Fibroblast of lung (primary cell): ENCODE measurements around the gene NFKBIB. TPM values are rescaled to one million over a fixed set of nuclear protein-coding genes. Genes with fewer than 3 reads are reported as not detected.

Experiments used
- DNase-seq, 2 donors: peaks; one replicate each; pipeline versions ENCODE4 v3.0.0 to v3.0.0-alpha.2; 2010; ENCODE audit warnings: low read depth in 2 of 2
- H2AFZ ChIP-seq: 2 replicates; pipeline ENCODE4 v1.5.1; 2012; ENCODE audit warnings: low read length, control low read depth, inconsistent platforms
- H3K27ac ChIP-seq: 2 replicates; pipeline ENCODE4 v1.5.1; 2011; ENCODE audit warnings: low read length, control low read depth; ENCODE audit not compliant: insufficient read depth
- H3K27me3 ChIP-seq: 2 replicates; pipeline ENCODE4 v1.5.1; 2011; ENCODE audit warnings: mild to moderate bottlenecking, low read length; ENCODE audit not compliant: control insufficient read depth, insufficient read depth
- H3K36me3 ChIP-seq: 2 replicates; pipeline ENCODE4 v1.5.1; 2011; ENCODE audit warnings: low read length; ENCODE audit not compliant: control insufficient read depth, insufficient read depth
- H3K4me1 ChIP-seq: 2 replicates; pipeline ENCODE4 v1.5.1; 2011; ENCODE audit warnings: low read length; ENCODE audit not compliant: control insufficient read depth, insufficient read depth; ENCODE audit errors: extremely low read depth
- H3K4me2 ChIP-seq: 2 replicates; pipeline ENCODE4 v1.5.1; 2011; ENCODE audit warnings: low read length, control low read depth; ENCODE audit not compliant: insufficient read depth; ENCODE audit errors: extremely low read depth
- H3K4me3 ChIP-seq, 4 experiments: fragments of 200-600 bp in 1 of 4; sonication (generic) in 1 of 4; replicated peaks in 1 of 4; 2 replicates each; pipeline ENCODE4 v1.5.1; 2011 to 2016; ENCODE audit warnings: low read length in 4 of 4, low read depth in 3 of 4, mild to moderate bottlenecking in 3 of 4, control low read depth in 2 of 4, inconsistent platforms in 1 of 4, mixed read lengths in 1 of 4; ENCODE audit not compliant: insufficient read depth in 1 of 4; ENCODE audit errors: control extremely low read depth in 1 of 4
- H3K79me2 ChIP-seq: 2 replicates; pipeline ENCODE4 v1.5.1; 2012; ENCODE audit warnings: mild to moderate bottlenecking, low read length, inconsistent platforms; ENCODE audit not compliant: control insufficient read depth, insufficient read depth
- H3K9ac ChIP-seq: 2 replicates; pipeline ENCODE4 v1.5.1; 2011; ENCODE audit warnings: mild to moderate bottlenecking, low read length, control low read depth; ENCODE audit not compliant: insufficient read depth
- H3K9me3 ChIP-seq: 2 replicates; pipeline ENCODE4 v1.5.1; 2012; ENCODE audit warnings: low read depth, low read length; ENCODE audit not compliant: control insufficient read depth, insufficient read depth
- H4K20me1 ChIP-seq: 2 replicates; pipeline ENCODE4 v1.5.1; 2011; ENCODE audit warnings: low read length; ENCODE audit not compliant: control insufficient read depth, insufficient read depth; ENCODE audit errors: extremely low read depth
- EZH2 ChIP-seq: IDR thresholded peaks from 2 replicates; pipeline ENCODE4 v1.5.1; 2012; ENCODE audit warnings: low read length, control low read depth, mild to moderate bottlenecking; ENCODE audit errors: missing control alignments
- polyA plus RNA-seq, 2 donors: library from polyadenylated mRNA; depleted of rRNA in 1 of 2; stranded (reverse) in 1 of 2; unstranded in 1 of 2; fragments of >200 nt; gene quantifications; 2 replicates each; pipeline ENCODE4 v1.2.1, GENCODE V29; 2011 to 2012; ENCODE audit warnings: missing spikeins in 1 of 2
- total RNA-seq: library from RNA; depleted of rRNA; stranded (reverse); fragments of >200 nt; gene quantifications from 2 replicates; pipeline ENCODE4 v1.2.1, GENCODE V29; 2014
- TF ChIP-seq, protein P1 (sequence below), 2 donors: IDR thresholded peaks in 1 of 2; conservative IDR thresholded peaks in 1 of 2; 1 replicate in 1 of 2; 2 replicates in 1 of 2; pipeline ENCODE4 v1.5.1; 2011 to 2012; ENCODE audit warnings: low read length in 2 of 2, control low read depth in 1 of 2, inconsistent platforms in 1 of 2, low read depth in 1 of 2, mild to moderate bottlenecking in 1 of 2

The NFKBIB gene
- total and polyA plus RNA-seq, 2 donors (not counting 1 experiment from before 2014, with no cell fraction given): 8.3 to 10.9 TPM

DNA sequence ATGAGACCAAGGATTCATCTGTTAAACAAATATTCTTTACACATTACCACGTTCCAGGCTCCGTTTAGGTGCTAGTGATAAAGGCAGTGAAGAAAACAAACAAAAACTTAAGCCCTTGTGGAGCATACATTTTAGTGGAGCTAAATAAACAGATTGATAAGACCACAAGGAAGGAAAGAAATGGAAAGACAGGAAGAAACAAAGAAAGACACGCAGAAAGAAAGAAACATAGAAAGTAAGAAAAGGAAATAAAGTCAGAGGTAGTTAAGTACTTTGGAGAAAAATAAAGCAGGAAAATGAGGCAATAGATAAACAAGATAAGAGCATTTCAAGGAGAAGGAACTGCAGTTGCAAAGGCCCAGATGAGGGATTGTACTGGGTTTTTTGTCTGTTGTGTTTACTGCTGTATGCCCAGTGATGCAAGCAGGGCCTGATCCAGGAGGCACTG is 998 bp downstream of the NFKBIB start:
- Histone ChIP-seq H3K9me3 (no peaks in the 10 kb centered on the region), H2AFZ (no peak overlapping the region), H3K27ac (no peak overlapping the region), H3K79me2 (peaks cover 5% of the 10 kb centered on the region), H3K4me1 (no peaks in the 10 kb centered on the region), H3K4me3 (peak overlapping the region; percentile 34 to 82 (median 78)), H3K36me3 (peaks cover 3% of the 10 kb centered on the region), H4K20me1 (no peaks in the 10 kb centered on the region), H3K9ac (no peak overlapping the region), H3K27me3 (no peaks in the 10 kb centered on the region), H3K4me2 (peak overlapping the region; percentile 89)
- TF ChIP-seq EZH2: no peak
- TF ChIP-seq, protein P1, sequence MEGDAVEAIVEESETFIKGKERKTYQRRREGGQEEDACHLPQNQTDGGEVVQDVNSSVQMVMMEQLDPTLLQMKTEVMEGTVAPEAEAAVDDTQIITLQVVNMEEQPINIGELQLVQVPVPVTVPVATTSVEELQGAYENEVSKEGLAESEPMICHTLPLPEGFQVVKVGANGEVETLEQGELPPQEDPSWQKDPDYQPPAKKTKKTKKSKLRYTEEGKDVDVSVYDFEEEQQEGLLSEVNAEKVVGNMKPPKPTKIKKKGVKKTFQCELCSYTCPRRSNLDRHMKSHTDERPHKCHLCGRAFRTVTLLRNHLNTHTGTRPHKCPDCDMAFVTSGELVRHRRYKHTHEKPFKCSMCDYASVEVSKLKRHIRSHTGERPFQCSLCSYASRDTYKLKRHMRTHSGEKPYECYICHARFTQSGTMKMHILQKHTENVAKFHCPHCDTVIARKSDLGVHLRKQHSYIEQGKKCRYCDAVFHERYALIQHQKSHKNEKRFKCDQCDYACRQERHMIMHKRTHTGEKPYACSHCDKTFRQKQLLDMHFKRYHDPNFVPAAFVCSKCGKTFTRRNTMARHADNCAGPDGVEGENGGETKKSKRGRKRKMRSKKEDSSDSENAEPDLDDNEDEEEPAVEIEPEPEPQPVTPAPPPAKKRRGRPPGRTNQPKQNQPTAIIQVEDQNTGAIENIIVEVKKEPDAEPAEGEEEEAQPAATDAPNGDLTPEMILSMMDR (conservative IDR thresholded peaks at IDR 0.05 in 1 of 2, IDR thresholded peaks at IDR 0.05 in 1 of 2; ENCODE audit: low read depth in 1 of 2, low read length in 2 of 2): no peak
- DNase-seq: no peak

DNA sequence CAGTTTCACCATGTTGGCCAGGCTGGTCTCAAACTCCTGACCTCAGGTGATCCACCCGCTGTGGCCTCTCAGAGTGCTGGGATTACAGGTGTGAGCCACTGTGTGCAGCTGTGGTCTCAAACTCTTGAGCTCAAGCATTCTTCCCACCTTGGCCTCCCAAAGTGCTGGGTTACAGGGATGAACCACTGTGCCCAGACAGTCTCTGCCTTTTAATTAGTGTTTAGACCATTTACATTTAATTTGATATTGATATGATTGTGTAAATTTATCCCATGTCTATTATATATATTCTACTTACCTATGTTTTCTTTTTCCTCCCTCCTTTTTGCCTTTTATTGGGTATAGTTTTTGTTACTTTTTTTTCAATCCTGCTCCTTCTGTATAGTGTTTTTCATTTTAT is 1.9 kb downstream of the NFKBIB start:
- H3K9ac ChIP-seq: no peak overlapping the region
- H3K36me3 ChIP-seq: peaks cover 3% of the 10 kb centered on the region
- H3K27ac ChIP-seq: no peak overlapping the region
- H3K9me3 ChIP-seq: no peaks in the 10 kb centered on the region
- H3K4me3 ChIP-seq: no peak overlapping the region
- DNase-seq: no peak
- no peaks in the 10 kb centered on the region for H3K4me1 ChIP-seq
- H3K79me2 ChIP-seq: peaks cover 5% of the 10 kb centered on the region
- H3K4me2 ChIP-seq: no peak overlapping the region
- no peak overlapping the region for H2AFZ ChIP-seq
- H3K27me3 ChIP-seq: no peaks in the 10 kb centered on the region
- TF ChIP-seq EZH2: no peak
- TF ChIP-seq, protein P1 (conservative IDR thresholded peaks at IDR 0.05 in 1 of 2, IDR thresholded peaks at IDR 0.05 in 1 of 2; ENCODE audit: low read depth in 1 of 2, low read length in 2 of 2): no peak
- no peaks in the 10 kb centered on the region for H4K20me1 ChIP-seq

- DNase-seq: no peak
- no peak overlapping the region for H2AFZ ChIP-seq
- H3K9ac ChIP-seq: no peak overlapping the region
- H3K4me1 ChIP-seq: no peaks in the 10 kb centered on the region
- H3K36me3 ChIP-seq: peaks cover 5% of the 10 kb centered on the region
- peaks cover 3% of the 10 kb centered on the region for H3K79me2 ChIP-seq
- no peaks in the 10 kb centered on the region for H3K27me3 ChIP-seq
- H3K4me3 ChIP-seq: no peak overlapping the region
- H4K20me1 ChIP-seq: no peaks in the 10 kb centered on the region
- TF ChIP-seq EZH2: no peak
- TF ChIP-seq, protein P1 (conservative IDR thresholded peaks at IDR 0.05 in 1 of 2, IDR thresholded peaks at IDR 0.05 in 1 of 2; ENCODE audit: low read depth in 1 of 2, low read length in 2 of 2): no peak
- H3K4me2 ChIP-seq: no peak overlapping the region
- H3K27ac ChIP-seq: no peak overlapping the region
- no peaks in the 10 kb centered on the region for H3K9me3 ChIP-seq
Observed at GRCh38 chr19:38904581-38905539, 5.1 kb downstream of the NFKBIB start.
